Caki2 (cell line): ENCODE data around the gene BSN. TPM values are rescaled to one million over a fixed set of nuclear protein-coding genes. Genes with fewer than 3 reads are reported as not detected.
"Not testable (repeated sequence)": the region's sequence is repeated elsewhere in the genome, so short reads cannot be mapped to it uniquely, and the experiment has no call there.

Experiments
- DNase-seq: peaks from one replicate; pipeline ENCODE4 v3.0.0-alpha.2; 2015; ENCODE audit warnings: low read depth
- in situ Hi-C: cut with HindIII; loops from 2 replicates; pipeline ENCODE4 v1.10.0; 2016; ENCODE audit warnings: low sequenced_read_pairs, low pct_unique_long_range_greater_than_20kb, mixed read lengths
- total RNA-seq: library from RNA; depleted of rRNA; stranded (reverse); fragments of >200 nt; shearing (Covaris generic); gene quantifications from 2 replicates; pipeline ENCODE4 v1.2.3, GENCODE V29; 2014; ENCODE audit warnings: low replicate concordance

The BSN gene
- total RNA-seq, 1 experiment from 2014 or later, result 0.03 TPM

DNA sequence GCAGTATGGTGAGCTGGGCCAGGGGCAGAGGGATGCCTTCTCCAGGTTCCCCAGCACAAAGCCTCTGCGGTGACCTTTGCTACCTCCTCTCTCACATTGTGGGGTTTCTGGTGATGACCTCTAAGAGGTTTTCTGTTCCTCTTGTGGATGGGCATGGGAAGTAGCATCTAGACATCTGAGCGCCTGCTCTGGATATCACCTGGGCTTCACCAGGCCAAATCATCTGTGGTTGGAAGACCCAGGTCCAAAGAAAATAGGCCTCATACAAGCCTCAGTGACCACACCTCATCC is 126.9 kb downstream of the BSN start:
- DNase-seq, result no peak
- in situ Hi-C loops, result no loop called here

DNA sequence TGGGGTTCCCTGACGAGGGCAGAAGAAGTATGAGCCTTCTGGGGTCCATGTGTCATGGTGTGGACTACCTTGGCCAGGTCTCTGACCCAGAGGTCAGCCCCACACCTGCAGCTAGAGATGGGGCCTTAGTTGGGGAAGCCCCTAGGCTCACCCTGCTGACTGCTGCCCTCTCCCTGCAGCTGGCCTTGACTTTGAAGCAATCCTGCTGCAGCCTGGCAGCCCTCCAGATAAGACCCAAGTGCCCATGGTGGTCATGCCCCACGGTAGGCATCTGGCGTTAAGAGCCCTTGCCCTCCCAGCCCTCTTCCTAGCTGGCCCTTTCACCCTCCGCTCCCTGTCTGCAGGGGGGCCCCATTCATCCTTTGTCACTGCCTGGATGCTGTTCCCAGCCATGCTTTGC is 127.3 kb downstream of the BSN start:
- no peak for DNase-seq
- in situ Hi-C loops, result no loop called here

DNA sequence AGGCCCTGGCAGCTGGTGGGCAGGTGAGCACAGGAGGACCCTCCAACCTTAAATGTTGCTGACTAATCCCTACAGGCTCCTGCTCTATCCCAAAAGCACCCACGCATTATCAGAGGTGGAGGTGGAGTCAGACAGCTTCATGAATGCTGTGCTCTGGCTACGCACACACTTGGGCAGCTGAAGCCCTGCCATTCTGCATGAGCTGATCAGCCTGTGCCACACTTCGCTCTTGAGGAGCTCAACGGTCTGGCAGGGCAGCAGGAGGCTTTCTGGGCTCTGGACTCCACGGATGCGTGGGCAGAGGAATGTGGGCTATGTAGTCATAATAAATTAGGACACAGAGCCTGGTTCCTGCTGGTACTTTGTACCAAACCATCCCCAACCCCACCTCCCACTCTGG is 128.9 kb downstream of the BSN start:
- DNase-seq, result no peak
- in situ Hi-C loops, result no loop called here

DNA sequence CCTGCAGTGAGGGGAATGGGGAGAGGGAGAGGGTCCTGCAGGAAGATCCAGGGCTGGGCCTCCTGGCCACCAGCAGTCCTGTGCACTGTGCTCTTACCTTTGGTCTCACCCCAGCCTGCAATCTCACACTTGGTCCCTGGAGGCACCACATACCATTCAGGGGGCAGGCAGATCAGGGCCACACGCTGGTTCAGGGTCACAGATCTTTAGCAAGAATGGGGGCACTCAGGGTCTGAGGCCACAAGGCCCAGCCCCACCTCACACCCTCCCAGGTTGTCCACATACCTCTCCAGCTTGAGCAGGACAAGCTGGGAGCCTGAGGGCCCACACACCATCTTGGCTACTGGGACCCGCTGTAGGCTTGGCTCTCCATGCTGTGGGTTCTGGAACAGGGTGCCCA is 130.2 kb downstream of the BSN start:
- in situ Hi-C loops, DNase-seq: not testable (repeated sequence)

DNA sequence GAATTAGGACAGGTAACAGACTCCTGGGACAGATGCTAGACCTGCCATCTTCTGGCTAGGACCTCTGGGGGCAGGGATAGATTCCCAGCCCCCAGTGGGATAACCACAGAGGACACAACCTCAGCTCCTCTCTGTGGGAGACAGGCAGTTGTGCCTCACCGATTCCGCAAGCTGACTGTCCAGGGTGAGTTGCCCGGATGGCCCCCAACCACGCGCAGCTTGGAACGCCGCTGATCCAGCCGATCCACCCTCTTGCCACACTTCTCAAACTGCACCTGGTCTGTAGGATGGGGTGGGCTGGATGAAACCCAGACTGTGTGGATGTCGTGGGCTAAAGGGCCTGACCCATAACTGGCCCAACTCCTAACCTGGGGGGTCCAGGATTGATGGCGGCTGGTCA is 130.8 kb downstream of the BSN start:
- in situ Hi-C loops, DNase-seq: not testable (repeated sequence)

DNA sequence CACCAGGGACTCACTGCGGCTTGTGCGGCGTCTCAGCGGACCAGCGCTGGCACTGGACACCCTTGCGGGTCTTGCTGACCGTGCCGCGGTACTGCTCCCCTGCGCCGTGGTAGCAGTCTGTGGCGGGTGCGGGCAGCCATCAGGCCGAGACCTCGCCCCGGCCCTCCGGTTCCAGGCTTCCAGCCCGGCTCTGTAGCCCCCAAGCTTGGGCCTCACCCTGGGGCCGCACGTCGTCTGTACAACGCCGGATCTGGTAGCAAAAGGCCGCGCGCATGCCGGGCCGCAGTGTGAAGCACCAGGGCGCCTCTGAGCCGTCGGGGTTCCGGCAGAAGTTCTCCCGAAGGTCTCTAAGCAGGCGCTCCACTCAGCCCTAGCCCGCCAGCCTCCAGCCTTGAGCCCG is 131.6 kb downstream of the BSN start:
- DNase-seq, in situ Hi-C loops: not testable (repeated sequence)

DNA sequence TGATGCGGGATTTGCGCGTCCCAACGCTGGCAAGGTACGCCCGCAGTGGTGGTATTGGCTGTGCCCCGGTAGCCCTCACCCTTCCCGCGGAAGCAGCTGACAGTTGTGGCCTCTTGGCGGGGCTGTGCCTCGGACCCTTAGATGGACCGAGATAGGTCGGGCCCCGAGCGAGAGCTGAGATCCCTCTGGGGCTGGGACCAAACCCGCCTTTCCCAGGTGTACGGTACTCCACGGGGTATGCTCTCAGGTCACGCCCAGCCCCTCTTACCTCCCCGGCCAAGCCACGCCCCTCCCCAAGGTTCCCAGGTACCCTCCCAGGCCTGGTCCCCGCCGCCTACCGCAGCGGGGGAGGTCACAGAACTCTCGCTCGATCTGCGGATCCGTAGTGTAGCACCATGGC is 132.1 kb downstream of the BSN start:
- DNase-seq, in situ Hi-C loops: not testable (repeated sequence)

DNA sequence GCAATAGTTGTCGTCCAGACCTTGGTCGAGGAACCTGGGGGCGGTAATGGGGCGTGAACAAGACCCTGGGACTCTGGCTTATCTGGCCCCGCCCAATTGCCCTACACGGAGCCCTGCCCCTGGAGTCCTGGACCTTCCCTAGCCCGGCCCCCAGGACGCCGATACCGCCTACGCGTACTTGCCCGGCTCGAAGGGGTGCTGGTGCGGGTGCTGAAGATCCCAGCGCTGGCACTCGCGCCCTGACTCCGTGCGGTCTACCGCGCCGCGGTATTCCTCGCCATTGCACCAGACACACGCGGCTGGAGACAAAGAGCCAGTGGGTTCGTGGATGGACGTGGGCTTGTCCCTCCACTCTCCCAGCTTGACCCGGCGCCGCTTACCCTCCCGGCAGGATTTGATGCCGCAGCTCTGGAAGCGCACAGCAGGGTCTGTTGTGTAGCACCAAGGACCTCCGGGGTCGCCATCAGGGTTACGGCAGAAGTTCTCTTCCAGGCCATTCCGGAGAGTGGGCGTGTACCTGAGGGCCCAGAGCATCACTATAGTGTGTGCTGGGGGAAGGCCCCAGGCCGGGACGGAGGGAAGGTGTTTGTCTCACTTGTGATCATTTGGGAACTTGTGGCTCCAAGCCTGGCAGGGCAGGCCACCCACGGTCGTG is 132.6 kb downstream of the BSN start:
- DNase-seq, in situ Hi-C loops: not testable (repeated sequence)

DNA sequence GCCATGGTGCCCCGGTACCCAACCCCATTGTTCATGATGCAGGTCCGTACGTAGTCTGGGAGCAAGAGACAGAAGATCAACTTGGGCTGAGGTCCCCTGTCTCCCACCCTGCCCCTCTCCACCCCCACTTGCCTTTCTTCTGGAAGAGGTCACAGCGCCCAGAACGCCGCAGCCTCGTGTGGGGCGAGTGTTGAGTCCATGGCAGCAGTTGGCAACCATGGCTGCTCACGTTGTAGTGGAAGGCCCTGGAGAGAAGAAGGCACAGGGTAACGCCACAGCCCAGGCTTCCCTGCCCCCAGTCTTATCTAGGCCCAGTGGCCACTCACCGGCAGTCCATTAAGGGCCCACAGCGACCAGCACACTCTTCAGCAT is 133.1 kb downstream of the BSN start:
- in situ Hi-C loops, DNase-seq: not testable (repeated sequence)

DNA sequence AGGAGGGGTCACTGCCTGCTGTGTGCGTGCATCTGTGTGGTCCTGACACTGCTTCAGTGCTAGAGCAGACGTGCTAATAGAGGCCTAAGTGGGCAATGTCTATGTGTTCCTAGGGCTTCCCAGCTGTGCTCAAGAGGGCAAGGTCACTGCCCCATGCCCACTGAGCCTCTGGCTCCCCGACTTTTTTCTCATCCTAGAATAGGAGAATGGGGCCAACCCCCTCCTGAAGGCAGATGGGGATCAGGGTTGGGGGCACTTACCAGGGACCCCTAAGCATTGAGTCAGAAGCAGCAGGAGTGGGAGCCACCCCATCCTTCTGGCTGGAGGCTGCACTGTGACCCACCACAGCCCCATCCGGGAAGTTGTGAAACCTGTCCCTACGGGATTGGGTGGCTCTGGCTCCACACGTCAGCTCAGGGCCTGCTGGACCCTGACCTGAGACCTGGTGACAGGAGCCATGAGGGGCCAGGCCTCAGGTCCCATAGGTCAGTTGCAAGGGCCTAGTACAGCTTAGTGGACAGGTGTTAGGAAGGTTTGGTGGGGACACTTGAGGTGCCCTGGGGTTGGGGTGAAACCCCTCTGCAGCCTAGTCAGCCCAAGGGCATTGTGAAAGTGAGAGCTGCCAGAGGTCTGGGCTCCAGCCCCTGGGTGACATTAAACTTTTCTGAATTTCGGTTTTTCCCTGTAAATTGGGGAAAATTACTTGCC is 134.2 kb downstream of the BSN start:
- in situ Hi-C loops, result not testable (repeated sequence)

DNA sequence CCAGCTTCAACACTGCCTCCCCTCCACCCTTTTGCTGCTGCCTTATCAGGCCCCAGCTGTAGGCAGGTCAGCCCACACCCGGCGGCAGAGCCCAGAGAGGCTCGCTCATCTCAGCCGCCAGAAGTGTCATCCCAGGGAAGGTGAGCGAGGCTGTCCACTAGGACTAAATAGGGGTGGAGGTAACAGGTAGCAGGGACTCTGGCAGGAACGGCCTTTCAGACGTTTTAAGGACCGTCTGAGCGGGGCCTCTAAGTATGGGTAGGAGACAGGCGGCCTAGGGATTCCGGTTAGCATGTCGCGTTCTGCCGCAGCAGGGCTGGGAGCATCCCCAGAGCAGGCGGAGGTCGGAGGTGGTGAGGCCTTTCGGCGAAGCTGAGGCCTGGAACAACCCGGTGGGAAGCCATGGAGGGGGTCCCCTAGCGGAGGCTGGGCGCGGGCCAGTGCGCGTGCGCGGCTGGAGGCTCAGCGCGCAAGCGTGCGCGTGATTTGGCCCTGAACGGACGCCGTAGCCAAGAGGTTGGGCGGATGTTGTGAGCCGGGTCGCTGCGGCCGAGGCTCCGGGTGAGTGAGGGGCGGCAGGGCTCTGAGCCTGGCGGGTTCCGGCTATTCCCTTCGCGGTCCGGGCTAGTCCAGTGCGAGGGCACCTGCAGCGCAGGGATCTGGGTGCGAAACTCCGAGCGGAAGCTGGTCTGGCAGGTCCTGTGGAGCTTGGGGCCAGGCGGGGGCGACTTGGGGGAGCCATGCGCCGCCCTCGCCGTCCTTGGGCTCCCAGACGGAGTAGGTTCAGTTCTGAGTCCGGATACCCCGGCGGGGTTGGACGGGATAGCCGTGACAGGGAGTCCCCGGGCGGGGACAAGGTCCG is 135.0 kb downstream of the BSN start, which contains the start of the genes MST1 and RNF123:
Gene MST1 (minus strand): TSS at position 429 of the 862 bp plus-strand sequence. CDS start 783 bp downstream, outside the sequence.
Gene RNF123 (plus strand): TSS at position 512 of the 862 bp plus-strand sequence. CDS start 1,609 bp downstream, outside the sequence.
- in situ Hi-C loops, result no loop called here
- peak; percentile 71 for DNase-seq

More for the DNA sequence above, 134.2 kb downstream of the BSN start:
- not testable (repeated sequence) for DNase-seq

DNA sequence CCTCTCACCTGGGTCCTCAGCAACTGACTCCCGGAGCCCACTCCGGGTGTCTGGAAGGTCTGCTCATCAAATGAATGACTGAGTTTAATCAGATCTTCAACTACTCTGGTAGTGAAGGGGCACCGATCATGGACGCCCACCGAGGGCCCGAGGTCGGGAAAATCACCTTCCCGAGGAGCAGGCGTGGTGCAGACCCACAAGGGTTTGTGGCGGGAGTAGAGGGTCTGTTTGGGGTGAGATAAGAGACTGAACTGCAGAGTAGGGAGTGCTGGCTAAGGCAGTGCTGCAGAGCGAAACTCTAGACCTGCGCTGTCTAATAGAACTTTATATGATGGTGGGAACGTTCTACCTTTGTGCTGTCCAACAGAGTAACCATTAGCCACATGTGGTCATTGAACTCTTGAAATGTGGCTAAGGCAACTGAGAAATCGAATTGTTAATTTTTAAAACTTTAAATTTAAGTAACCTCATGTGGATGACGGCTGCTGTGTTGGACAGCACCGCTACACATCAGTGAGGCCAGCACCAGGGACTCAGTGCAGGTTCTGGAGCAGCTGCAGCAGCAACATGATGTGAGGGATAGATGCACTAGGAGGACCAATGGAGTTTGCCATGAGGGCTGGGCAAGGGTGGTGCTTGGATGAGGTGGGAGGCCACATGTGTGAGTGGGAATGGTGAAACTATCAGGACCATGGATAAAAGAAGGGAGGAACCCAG is 135.8 kb downstream of the BSN start:
- in situ Hi-C loops, DNase-seq: not testable (repeated sequence)

DNA sequence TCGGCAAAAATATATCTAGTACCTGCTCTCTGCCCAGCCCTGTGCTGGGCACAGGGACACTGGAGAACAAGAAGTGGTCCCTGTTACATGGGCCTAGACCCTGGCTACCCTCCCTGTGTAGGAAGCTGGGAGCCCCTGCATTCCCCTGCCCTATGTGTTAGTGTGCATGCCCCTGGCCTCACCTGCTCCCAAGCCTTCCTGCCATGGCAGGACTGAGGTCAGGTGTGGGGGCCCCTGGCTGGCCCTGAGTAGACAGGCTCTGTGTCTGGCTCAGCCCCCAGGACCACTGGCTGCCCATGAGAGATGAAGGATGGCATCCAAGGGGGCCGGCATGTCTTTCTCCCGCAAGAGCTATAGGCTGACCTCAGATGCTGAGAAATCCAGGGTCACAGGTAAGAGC is 136.6 kb downstream of the BSN start:
- in situ Hi-C loops, DNase-seq: not testable (repeated sequence)

DNA sequence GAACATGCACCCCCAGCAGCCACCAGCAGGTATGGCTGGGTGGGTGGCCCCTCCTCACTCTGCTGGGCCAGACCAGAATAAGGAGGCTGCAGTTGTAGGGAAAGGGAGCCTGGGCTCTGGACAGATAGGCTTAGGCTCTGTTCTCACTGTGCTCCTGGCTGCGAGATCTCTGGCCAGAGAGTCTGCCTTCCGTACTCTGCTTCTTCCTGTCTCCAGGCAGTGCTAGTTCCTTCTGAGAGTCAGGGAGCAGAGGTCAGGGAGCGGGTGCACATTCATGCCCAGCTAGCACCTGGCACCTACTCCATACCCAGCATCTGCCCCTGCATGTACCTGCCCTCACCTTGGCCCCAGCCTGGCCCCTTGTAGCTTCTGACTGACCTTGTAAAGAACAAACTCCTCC is 137.2 kb downstream of the BSN start:
- DNase-seq, in situ Hi-C loops: not testable (repeated sequence)

DNA sequence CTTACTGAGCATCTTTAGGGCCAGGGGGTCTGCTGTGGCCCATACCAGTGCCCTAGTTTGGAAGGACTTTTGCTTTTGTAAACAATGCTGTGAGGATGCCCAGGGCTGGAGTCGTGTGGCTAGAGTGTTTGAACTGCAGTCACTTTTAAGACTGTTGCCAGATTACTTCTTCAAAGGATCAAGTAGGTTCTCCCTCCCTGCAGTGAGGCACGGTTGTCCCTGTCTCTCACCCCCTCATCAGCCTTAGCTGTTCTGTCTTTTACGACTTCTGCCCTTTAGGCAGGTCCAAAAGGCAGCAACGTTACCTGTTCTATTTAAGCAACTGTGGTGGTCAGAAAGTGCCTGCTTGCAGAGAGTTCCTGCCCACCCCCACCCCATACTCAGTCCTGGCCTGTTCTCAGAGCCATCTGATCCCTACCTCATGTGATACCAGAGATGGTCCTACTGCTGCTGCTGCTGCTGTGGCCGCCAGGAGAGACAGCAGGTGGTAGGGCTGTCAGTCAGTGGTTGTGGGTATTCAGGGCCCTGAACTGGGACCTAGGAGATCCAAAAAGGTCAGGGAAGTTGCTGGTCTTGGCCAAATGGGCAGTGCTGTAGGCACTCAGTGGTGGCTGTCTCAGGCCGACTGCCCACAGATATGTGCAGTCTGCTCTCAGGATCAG is 140.3 kb downstream of the BSN start:
- in situ Hi-C loops, DNase-seq: not testable (repeated sequence)

DNA sequence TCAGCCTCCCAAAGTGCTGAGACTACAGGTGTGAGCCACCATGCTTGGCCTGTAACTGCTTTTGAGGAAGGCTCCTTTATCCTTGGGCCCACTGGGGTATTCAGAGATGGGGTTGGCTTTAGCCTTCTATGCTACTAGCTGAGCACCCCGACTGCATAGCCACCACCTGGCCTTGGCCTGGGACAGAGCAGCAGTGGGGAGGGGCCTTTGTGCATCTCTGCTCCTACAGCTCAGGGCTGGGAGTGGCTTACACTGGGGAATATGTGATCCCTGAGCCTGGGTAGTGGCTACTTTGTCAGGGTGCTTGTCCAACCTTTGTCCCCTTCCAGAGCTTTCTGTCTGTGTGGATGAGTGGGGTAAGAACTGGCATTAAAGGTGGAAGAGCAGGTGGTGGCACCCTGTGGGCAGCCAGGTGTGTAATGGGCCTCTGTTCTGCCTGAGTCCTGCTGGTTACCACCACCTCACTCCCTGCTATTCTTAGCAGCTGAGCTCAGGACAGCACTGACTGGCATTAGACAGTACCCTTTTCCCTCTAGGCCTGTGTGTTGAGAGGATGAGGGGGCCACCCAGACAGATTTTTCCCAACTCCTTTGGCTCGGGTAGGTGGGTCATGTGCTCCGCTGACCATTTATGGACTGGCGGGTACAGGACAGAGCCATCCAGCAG is 141.2 kb downstream of the BSN start:
- DNase-seq, result not testable (repeated sequence)

DNA sequence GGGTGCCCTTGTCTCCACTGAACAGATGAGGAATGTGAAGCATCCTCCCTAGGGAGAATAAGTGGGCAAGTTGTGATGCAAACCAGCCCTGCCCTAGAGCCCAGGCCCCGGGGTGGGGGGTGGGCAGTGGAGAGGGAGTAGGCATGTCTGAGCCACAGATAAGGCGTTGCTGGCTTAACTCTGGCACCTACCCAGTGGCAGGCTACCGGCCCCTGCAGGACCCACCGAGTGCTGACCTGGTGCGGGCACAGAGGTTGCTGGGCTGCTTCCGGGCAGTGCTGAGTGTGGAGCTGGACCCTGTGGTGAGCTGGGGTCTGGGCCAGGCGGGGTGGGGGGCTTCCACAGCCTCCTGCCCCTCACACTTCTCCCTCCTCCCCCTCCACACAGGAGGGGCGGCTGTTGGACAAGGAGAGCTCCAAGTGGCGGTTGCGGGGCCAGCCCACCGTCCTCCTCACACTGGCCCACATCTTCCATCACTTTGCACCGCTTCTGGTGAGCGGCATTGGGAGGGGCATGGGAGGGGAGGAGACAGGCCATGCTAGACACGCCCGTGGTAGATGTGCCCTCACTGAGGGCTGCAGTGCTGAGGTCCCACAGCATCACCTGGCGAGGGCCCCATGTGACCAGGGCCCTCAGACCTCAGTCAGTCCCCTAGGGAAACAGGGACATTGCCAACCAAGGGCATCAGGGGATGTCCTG is 145.2 kb downstream of the BSN start:
- in situ Hi-C loops, result no loop called here
- no peak for DNase-seq

More for the DNA sequence above, 141.2 kb downstream of the BSN start:
- in situ Hi-C loops, result not testable (repeated sequence)
